HG02870 (cell line): ENCODE results near the gene RNF144A.

Source experiments
- ATAC-seq: cut with Tn5 transposase; IDR thresholded peaks from one replicate; pipeline ENCODE4 v1.9.1; 2021; ENCODE audit warnings: mild to moderate bottlenecking, moderate library complexity; ENCODE audit not compliant: unreplicated experiment

RNF144A gene

GRCh38 chr2:6906165-6906741 is 11.0 kb upstream of the RNF144A start:
- no peak for ATAC-seq

- no peak for ATAC-seq
Observed at GRCh38 chr2:6908291-6908690, 8.9 kb upstream of the RNF144A start.

GRCh38 chr2:6909431-6910385 is 7.5 kb upstream of the RNF144A start:
- ATAC-seq, result peak; percentile 97

- no peak for ATAC-seq
Observed at GRCh38 chr2:6911721-6912120, 5.5 kb upstream of the RNF144A start.

- ATAC-seq, result no peak
Observed at GRCh38 chr2:6913415-6914157, 3.6 kb upstream of the RNF144A start.

- ATAC-seq, result no peak
Observed at GRCh38 chr2:6914828-6915227, 2.4 kb upstream of the RNF144A start.

- ATAC-seq, result no peak
Observed at GRCh38 chr2:6915399-6915798, 1.8 kb upstream of the RNF144A start.

- no peak for ATAC-seq
Observed at GRCh38 chr2:6916224-6916623, 988 bp upstream of the RNF144A start.

- no peak for ATAC-seq
Observed at GRCh38 chr2:6916736-6917070, 509 bp upstream of the RNF144A start.

- peak; percentile 21 for ATAC-seq
Observed at GRCh38 chr2:6917761-6918421, 679 bp downstream of the RNF144A start.

- no peak for ATAC-seq
Observed at GRCh38 chr2:6919901-6920742, 2.9 kb downstream of the RNF144A start.

GRCh38 chr2:6920743-6921064 is 3.5 kb downstream of the RNF144A start:
- ATAC-seq, result no peak

- ATAC-seq, result no peak
Observed at GRCh38 chr2:6921321-6921922, 4.2 kb downstream of the RNF144A start.

GRCh38 chr2:6922201-6922656 is 5.0 kb downstream of the RNF144A start:
- no peak for ATAC-seq

- ATAC-seq, result no peak
Observed at GRCh38 chr2:6923319-6923718, 6.1 kb downstream of the RNF144A start.

- ATAC-seq, result no peak
Observed at GRCh38 chr2:6924101-6924923, 7.1 kb downstream of the RNF144A start.

- ATAC-seq, result no peak
Observed at GRCh38 chr2:6924924-6925409, 7.8 kb downstream of the RNF144A start.

- no peak for ATAC-seq
Observed at GRCh38 chr2:6926071-6926732, 9.0 kb downstream of the RNF144A start.
